ENCODE data around the gene CD96. TPM values are rescaled to one million over a fixed set of nuclear protein-coding genes. Genes with fewer than 3 reads are reported as not detected.
"Not testable (repeated sequence)": the region's sequence is repeated elsewhere in the genome, so short reads cannot be mapped to it uniquely, and the experiment has no call there.

The CD96 gene
- total RNA-seq, 2 donors from 2014 or later = 31.7 to 97.9 TPM

GRCh38 chr3:111541391-111541790 is 606 bp upstream of the CD96 start:
- H3K9me3 Mint-ChIP-seq = peaks cover 0 to 5% of the 10 kb centered on the region in 2 donors

DNA sequence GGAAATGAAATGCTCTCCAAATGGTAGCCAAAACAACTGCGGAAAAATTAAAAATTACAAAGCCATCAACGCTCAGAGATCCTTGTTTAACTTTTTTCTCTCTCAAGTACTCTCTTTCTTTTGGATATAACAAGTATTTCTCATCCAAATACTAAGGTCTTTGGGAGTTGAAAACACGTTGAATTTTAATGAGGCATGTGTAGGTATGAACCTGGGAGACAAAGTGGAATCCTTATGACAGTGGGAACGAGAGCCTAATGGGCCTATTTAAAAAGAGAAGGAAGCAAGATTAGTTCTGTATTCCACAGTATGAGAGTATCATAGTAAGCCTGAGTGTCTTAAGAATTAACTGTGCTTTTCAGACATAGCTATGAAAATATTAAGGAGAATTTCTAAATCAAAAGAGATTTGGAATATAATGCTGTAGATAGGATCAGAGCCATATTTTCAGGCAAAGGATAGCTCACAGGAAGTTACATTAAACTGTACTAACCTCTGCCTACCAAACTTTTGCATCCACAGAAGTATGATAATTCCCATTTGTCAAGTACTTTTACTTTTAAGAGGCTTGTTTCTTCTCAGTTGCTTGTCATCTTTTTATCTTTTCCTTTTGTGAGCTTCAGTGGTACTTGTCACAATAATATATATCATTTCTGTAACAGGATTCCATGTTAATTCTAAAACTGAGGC is 759 bp downstream of the CD96 start:
- H3K27ac Mint-ChIP-seq = peak overlapping the region in 1 of 2 donors; percentile 100
- DNase-seq (ENCODE audit: low spot score in 2 of 2) = no peak
- peaks cover 0 to 5% of the 10 kb centered on the region in 2 donors for H3K9me3 Mint-ChIP-seq
- no peak for ATAC-seq
- H3K36me3 Mint-ChIP-seq = peaks cover 20 to 38% of the 10 kb centered on the region in 2 donors

More at GRCh38 chr3:111541391-111541790, 606 bp upstream of the CD96 start:
- DNase-seq (ENCODE audit: low spot score in 2 of 2) (no peak), ATAC-seq (no peak)
- Mint-ChIP-seq H3K27ac (peak overlapping the region in 1 of 2 donors; percentile 100), H3K36me3 (peaks cover 20 to 34% of the 10 kb centered on the region in 2 donors)

DNA sequence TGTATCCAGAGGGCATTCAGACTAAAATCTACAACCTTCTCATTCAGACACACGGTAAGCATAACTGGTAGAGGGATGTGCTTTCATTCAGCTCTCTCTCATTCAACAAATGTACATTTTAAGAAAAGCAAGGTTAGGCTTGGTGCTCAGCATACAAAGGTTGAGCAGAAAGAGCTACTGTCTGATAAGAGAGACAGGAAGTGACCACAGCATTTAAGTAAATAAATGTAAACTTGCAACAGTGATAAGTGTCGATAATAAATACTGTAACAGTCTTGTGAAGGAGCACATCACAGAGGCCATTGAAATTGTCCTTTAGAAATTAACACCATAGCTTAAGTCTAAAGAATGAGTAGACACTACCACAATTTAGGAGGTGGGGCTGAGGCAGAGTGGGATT is 3.4 kb downstream of the CD96 start:
- ATAC-seq (no peak), DNase-seq (ENCODE audit: low spot score in 2 of 2) (no peak)
- Mint-ChIP-seq H3K36me3 (peaks cover 20 to 38% of the 10 kb centered on the region in 2 donors), H3K27ac (peak overlapping the region in 1 of 2 donors; percentile 98), H3K9me3 (no peaks in the 10 kb centered on the region)

GRCh38 chr3:111547631-111548030 is 5.6 kb downstream of the CD96 start:
- ATAC-seq = peak; percentile 78 to 87
- H3K36me3 Mint-ChIP-seq = peaks cover 23 to 34% of the 10 kb centered on the region in 2 donors
- no peak overlapping the region for H3K27ac Mint-ChIP-seq
- H3K9me3 Mint-ChIP-seq = no peaks in the 10 kb centered on the region
- peak in 1 of 2 donors; percentile 54 for DNase-seq (ENCODE audit: low spot score in 2 of 2)

DNA sequence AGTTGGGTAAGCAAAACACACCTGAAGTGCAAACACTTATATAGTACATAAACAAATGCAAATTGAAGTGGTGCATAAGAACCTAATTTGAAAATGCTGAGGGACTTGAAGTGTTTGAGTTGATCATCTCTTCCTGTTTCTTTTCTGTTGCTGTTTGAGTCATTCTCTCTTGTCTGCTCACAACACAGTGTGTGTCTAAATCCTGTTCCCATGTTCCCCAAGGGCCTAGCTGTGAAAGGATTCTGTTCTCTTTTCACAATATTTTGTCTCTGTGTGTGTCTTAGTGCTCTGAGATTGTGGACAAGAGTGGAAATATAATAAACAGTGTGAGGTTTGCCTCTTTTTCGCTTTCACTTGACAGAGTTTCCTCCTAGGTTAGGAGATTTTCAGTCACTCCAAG is 6.1 kb downstream of the CD96 start:
- ATAC-seq (peak; percentile 53 to 62), DNase-seq (ENCODE audit: low spot score in 2 of 2) (no peak)
- H3K9me3 Mint-ChIP-seq = no peaks in the 10 kb centered on the region
- H3K27ac Mint-ChIP-seq = no peak overlapping the region
- H3K36me3 Mint-ChIP-seq = peaks cover 21 to 33% of the 10 kb centered on the region in 2 donors

DNA sequence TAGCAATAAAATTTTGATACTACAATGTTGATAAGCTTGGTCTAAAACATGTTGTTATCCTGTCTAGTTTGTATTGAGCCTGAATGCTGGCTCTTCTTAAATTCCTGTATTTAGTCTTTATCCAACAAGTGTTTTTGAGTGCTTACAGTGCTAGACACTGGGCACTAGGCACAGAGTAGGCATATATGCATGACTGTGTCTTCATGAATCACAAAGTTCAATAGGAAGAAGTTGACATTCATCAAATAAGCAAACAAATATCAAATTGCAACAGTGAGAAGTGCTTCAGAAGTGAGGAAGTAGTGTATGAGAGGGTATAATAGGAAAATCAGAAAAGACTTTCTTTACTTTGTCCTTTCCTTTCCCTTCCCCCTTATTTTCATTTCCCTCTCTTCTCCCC is 6.8 kb downstream of the CD96 start:
- DNase-seq (ENCODE audit: low spot score in 2 of 2) (no peak), ATAC-seq (peak in 1 of 2 donors; percentile 9)
- Mint-ChIP-seq H3K9me3 (no peaks in the 10 kb centered on the region), H3K36me3 (peaks cover 19 to 30% of the 10 kb centered on the region in 2 donors), H3K27ac (no peak overlapping the region)

DNA sequence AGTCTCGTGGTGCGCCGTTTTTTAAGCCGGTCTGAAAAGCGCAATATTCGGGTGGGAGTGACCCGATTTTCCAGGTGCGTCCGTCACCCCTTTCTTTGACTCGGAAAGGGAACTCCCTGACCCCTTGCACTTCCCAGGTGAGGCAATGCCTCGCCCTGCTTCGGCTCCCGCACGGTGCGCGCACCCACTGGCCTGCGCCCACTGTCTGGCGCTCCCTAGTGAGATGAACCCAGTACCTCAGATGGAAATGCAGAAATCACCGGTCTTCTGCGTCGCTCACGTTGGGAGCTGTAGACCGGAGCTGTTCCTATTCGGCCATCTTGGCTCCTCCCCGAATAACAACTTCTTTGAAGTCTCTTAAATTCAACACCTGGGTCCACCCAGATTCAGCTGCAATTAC is 19.9 kb downstream of the CD96 start:
- DNase-seq (ENCODE audit: low spot score in 2 of 2); ATAC-seq; H3K9me3 Mint-ChIP-seq; H3K27ac Mint-ChIP-seq: not testable (repeated sequence)
- H3K36me3 Mint-ChIP-seq = peaks cover 0 to 28% of the 10 kb centered on the region in 2 donors

DNA sequence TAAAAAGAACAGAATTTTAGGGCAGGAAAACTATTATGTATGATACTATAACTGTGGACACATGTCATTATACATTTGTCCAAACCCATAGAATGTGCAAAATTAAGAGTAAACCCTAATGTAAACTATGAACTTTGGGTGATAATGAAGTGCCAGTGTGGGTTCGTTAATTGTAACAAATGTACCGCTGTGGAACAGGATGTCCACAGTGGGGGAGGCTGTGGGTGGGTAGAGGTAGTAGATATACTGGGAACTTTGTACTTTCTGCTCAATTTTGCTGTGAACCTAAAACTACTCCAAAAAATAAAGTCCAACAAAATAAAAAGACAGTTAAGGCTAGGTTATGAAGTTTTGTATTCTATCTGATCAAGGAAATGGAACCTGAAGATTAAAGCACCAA is 24.8 kb downstream of the CD96 start:
- ATAC-seq = no peak
- no peak for DNase-seq (ENCODE audit: low spot score in 2 of 2)
- peaks cover 0 to 59% of the 10 kb centered on the region in 2 donors for H3K36me3 Mint-ChIP-seq
- no peak overlapping the region for H3K27ac Mint-ChIP-seq
- H3K9me3 Mint-ChIP-seq = peaks cover 0 to 6% of the 10 kb centered on the region in 2 donors

DNA sequence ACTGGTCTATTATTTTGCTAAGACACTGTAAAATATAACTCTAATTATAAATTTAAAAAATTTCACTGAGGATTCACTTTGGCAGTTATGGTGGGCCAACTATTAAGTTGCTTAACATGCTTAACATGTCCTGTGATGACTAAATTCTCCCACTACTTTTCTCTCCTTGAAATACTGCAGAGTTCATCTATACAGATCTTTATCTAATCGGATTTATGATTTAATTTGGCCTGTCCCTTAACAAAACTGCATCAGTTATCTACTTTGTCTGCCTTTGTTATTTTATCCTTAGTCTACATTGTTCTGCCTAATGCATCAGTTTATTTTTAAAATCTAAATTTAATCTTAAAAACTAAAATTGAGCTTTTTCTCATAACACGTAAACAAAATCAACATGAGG is 26.4 kb downstream of the CD96 start:
- ATAC-seq (no peak), DNase-seq (ENCODE audit: low spot score in 2 of 2) (no peak)
- Mint-ChIP-seq H3K27ac (no peak overlapping the region), H3K36me3 (peaks cover 0 to 45% of the 10 kb centered on the region in 2 donors), H3K9me3 (no peaks in the 10 kb centered on the region)

GRCh38 chr3:111568911-111569310 is 26.9 kb downstream of the CD96 start:
- no peak for ATAC-seq
- Mint-ChIP-seq H3K27ac (no peak overlapping the region), H3K36me3 (peaks cover 0 to 48% of the 10 kb centered on the region in 2 donors), H3K9me3 (no peaks in the 10 kb centered on the region)
- DNase-seq (ENCODE audit: low spot score in 2 of 2) = no peak

DNA sequence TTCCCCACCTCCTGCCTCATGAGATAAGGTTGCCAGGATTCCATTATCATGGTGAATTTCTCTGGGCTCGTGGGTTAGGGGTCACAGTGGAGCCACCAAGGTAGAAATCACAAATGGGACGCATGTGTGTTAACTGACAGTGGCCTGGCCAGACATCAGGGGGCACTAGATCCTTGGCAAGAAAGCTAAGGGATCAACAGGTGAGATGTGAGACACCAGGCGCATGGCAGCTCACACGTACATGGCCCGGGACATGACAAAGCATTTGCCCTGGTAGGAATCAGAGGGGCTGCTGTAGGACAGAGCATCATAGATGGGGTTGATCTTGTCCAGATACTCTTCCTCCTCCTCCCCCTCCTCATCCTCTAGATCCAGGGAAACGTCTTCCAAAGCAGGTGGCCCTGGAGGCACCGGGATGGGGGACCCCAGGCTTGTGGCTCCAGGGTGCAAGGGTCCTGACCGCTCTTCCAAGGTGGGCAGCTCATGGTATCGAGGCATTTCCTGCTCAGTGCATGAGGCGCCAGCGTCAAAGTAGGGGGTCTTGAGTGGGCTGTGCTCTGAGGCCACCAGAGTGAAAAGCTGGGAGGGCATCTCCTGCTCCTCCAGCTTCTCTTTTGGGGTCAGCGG is 28.5 kb downstream of the CD96 start:
- Mint-ChIP-seq H3K36me3 (peaks cover 0 to 50% of the 10 kb centered on the region in 2 donors), H3K27ac (peak overlapping the region; percentile 29 to 65), H3K9me3 (no peaks in the 10 kb centered on the region)
- ATAC-seq = no peak
- no peak for DNase-seq (ENCODE audit: low spot score in 2 of 2)

- no peak for DNase-seq (ENCODE audit: low spot score in 2 of 2)
- peak overlapping the region in 1 of 2 donors; percentile 65 for H3K27ac Mint-ChIP-seq
Measured at GRCh38 chr3:111571282-111571681, 29.3 kb downstream of the CD96 start.

GRCh38 chr3:111571907-111572460 is 30.0 kb downstream of the CD96 start:
- ATAC-seq (peak; percentile 84 to 98), DNase-seq (ENCODE audit: low spot score in 2 of 2) (no peak)
- Mint-ChIP-seq H3K36me3 (peaks cover 0 to 58% of the 10 kb centered on the region in 2 donors), H3K27ac (peak overlapping the region in 1 of 2 donors; percentile 65), H3K9me3 (no peaks in the 10 kb centered on the region)

More at GRCh38 chr3:111571282-111571681, 29.3 kb downstream of the CD96 start:
- Mint-ChIP-seq H3K9me3 (no peaks in the 10 kb centered on the region), H3K36me3 (peaks cover 0 to 55% of the 10 kb centered on the region in 2 donors)
- ATAC-seq = peak in 1 of 2 donors; percentile 6

GRCh38 chr3:111577113-111577512 is 35.1 kb downstream of the CD96 start:
- Mint-ChIP-seq H3K27ac (peak overlapping the region in 1 of 2 donors; percentile 83), H3K9me3 (no peaks in the 10 kb centered on the region), H3K36me3 (peaks cover 28 to 75% of the 10 kb centered on the region in 2 donors)
- ATAC-seq = no peak
- DNase-seq (ENCODE audit: low spot score in 2 of 2) = no peak

- H3K36me3 Mint-ChIP-seq = peaks cover 28 to 84% of the 10 kb centered on the region in 2 donors
Measured at GRCh38 chr3:111577798-111578685, 36.0 kb downstream of the CD96 start.

GRCh38 chr3:111578867-111579266 is 36.9 kb downstream of the CD96 start:
- ATAC-seq (no peak), DNase-seq (ENCODE audit: low spot score in 2 of 2) (no peak)
- Mint-ChIP-seq H3K36me3 (peaks cover 37 to 89% of the 10 kb centered on the region in 2 donors), H3K27ac (peak overlapping the region; percentile 75 to 83), H3K9me3 (no peaks in the 10 kb centered on the region)

More at GRCh38 chr3:111577798-111578685, 36.0 kb downstream of the CD96 start:
- ATAC-seq = peak; percentile 70 to 88
- Mint-ChIP-seq H3K9me3 (no peaks in the 10 kb centered on the region), H3K27ac (peak overlapping the region; percentile 0 to 83)
- DNase-seq (ENCODE audit: low spot score in 2 of 2) = no peak
